ENCODE data around the gene HDAC7. TPM values are rescaled to one million over a fixed set of nuclear protein-coding genes. Genes with fewer than 3 reads are reported as not detected.

HDAC7 gene
- total and polyA plus RNA-seq, 8 donors, result 22.8 to 313 (median 46.8) TPM

DNA sequence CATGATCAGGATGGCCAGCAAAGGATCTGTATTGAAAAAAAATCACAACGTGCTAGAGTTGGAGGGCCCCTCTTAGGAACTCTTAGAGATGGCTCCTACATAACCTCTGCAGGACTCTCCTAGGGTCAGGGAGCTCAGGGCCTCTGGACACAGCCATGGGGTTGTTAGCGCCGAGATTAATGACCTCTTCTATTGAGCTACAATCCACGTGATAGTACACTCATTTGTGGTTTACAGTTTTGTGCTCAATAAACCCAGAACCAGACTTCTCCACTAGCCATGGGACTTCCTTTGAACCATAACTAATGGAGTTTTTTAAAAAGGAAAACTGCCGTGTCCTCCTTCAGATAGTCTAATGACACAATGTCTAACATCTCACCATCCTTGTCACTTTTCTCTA lies 29.6 kb upstream of the HDAC7 start:
- WGBS, 5 donors, result 62 to 72% (median 69%) methylated on average over 5 of the region's 5 CpGs
- Histone ChIP-seq H3K9me3 (no peaks in the 10 kb centered on the region), H3K27ac (no peak overlapping the region), H3K4me3 (no peak overlapping the region), H3K4me1 (peaks cover 0 to 5% (median 0%) of the 10 kb centered on the region in 4 donors), H3K36me3 (peaks cover 0 to 54% (median 15%) of the 10 kb centered on the region in 4 donors), H3K27me3 (no peaks in the 10 kb centered on the region)
- intact Hi-C loops (cut with DNase I; ENCODE audit: low total_unique reads), result loop anchor here (10.0 kb wide), 1 partner anchor 134 kb away; no protein-coding TSS in a partner anchor
- DNase-seq, result no peak
- TF ChIP-seq, protein P1, sequence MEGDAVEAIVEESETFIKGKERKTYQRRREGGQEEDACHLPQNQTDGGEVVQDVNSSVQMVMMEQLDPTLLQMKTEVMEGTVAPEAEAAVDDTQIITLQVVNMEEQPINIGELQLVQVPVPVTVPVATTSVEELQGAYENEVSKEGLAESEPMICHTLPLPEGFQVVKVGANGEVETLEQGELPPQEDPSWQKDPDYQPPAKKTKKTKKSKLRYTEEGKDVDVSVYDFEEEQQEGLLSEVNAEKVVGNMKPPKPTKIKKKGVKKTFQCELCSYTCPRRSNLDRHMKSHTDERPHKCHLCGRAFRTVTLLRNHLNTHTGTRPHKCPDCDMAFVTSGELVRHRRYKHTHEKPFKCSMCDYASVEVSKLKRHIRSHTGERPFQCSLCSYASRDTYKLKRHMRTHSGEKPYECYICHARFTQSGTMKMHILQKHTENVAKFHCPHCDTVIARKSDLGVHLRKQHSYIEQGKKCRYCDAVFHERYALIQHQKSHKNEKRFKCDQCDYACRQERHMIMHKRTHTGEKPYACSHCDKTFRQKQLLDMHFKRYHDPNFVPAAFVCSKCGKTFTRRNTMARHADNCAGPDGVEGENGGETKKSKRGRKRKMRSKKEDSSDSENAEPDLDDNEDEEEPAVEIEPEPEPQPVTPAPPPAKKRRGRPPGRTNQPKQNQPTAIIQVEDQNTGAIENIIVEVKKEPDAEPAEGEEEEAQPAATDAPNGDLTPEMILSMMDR (IDR thresholded peaks at IDR 0.05), result no peak
- no peak for TF ChIP-seq EP300 (IDR thresholded peaks at IDR 0.05)
- TF ChIP-seq POLR2AphosphoS5 (IDR thresholded peaks at IDR 0.05), result no peak
- no peak for TF ChIP-seq POLR2A (IDR thresholded peaks at IDR 0.05)

DNA sequence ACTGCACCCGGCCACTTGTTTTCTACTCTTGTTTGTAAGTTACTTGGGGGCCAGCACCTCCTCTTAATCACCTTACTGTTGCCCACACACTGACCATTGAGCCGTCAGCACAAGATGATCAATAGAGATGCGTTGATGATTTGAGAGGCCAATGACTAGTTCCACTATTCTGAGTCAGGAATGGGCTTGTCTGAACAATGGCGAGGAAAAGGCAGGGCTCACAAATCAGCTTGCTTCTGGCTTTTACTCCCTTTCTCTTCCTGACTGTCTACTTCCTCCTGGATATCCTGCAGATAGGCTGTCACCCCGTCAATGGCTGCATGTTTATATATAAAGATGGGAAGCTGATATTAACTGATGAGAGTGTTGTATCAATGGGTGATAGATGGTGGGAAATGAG lies 29.1 kb upstream of the HDAC7 start:
- Histone ChIP-seq H3K27me3 (no peaks in the 10 kb centered on the region), H3K4me3 (no peak overlapping the region), H3K9me3 (no peaks in the 10 kb centered on the region), H3K36me3 (peaks cover 0 to 54% (median 16%) of the 10 kb centered on the region in 4 donors), H3K4me1 (peaks cover 0 to 5% (median 0%) of the 10 kb centered on the region in 4 donors), H3K27ac (no peak overlapping the region)
- TF ChIP-seq EP300 (IDR thresholded peaks at IDR 0.05) (no peak), POLR2A (IDR thresholded peaks at IDR 0.05) (no peak), POLR2AphosphoS5 (IDR thresholded peaks at IDR 0.05) (no peak)
- TF ChIP-seq, protein P1 (IDR thresholded peaks at IDR 0.05), result no peak
- DNase-seq, result no peak
- intact Hi-C loops (cut with DNase I; ENCODE audit: low total_unique reads), result loop anchor here (10.0 kb wide), 1 partner anchor 134 kb away; no protein-coding TSS in a partner anchor
- 70 to 79% (median 76%) methylated on average over 5 of the region's 5 CpGs for WGBS, 5 donors

DNA sequence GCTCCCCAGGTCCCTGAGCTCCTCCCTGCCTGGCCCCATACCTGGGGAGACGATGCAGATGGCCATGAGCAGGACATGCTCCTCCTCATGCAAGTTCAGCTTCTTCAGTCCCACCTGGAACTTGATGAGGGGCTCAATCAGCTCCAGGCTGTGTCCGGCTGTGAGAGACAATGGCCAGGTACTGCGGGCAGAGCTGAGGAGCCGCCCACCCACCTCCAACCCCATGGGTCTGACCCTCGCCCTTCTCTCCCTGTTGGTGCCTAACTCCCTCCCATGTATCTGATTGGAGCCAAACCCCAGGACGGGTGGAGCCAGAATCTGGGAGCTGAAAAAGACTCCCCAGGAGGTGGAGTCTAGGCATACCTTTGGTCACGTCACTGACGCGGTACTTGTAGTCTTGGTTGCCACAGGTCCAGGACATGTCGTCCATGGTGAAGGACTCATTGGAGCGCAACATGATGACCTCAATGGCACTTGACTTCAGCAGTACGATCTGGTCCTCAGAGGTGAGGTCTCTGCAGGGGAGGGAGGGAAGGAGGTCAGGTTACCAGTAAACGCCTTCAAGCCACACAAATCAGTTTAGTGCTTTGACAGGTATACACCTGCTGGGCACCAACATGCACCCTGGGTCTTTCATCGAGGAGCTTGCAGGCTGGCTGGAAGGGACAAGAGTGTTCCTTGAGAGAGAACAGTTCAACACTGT lies 26.7 kb upstream of the HDAC7 start:
- no peaks in the 10 kb centered on the region for H3K9me3 ChIP-seq
- intact Hi-C loops (cut with DNase I; ENCODE audit: low total_unique reads), result loop anchor here (10.0 kb wide), 1 partner anchor 132 kb away; no protein-coding TSS in a partner anchor
- H3K4me1 ChIP-seq, result peaks cover 0 to 7% (median 2%) of the 10 kb centered on the region in 4 donors
- H3K27me3 ChIP-seq, result no peaks in the 10 kb centered on the region
- peaks cover 0 to 44% (median 13%) of the 10 kb centered on the region in 4 donors for H3K36me3 ChIP-seq
- H3K27ac ChIP-seq, result no peak overlapping the region
- WGBS, 5 donors, result 89 to 96% (median 90%) methylated on average over 11 to 14 of the region's 14 CpGs
- no peak for DNase-seq
- H3K4me3 ChIP-seq, result no peak overlapping the region
- TF ChIP-seq, protein P1 (IDR thresholded peaks at IDR 0.05), result no peak
- no peak for TF ChIP-seq POLR2A (IDR thresholded peaks at IDR 0.05)
- TF ChIP-seq EP300 (IDR thresholded peaks at IDR 0.05), result no peak
- TF ChIP-seq POLR2AphosphoS5 (IDR thresholded peaks at IDR 0.05), result no peak

DNA sequence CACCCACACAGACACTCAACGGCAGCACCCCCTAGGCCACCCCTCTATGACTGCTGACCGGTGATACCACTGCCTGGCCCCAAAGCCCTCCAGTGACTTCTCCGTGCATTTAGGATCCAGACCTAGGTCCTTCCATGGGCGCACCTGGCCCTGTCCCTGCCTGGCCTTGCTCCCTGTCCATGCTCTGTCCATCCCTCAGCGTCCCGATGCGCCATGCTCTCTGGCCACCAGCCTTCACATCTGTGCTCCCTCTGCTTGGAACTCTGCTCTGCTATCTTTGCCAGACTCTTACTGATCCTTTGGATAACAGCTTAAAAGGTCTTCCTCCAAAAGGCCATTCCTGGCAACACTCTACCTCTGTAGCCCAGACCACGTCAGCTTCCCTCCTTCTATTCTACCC lies 25.4 kb upstream of the HDAC7 start:
- Histone ChIP-seq H3K36me3 (peaks cover 0 to 33% (median 13%) of the 10 kb centered on the region in 4 donors), H3K27ac (no peak overlapping the region), H3K9me3 (no peaks in the 10 kb centered on the region), H3K4me1 (peaks cover 0 to 9% (median 3%) of the 10 kb centered on the region in 4 donors), H3K4me3 (no peak overlapping the region), H3K27me3 (no peaks in the 10 kb centered on the region)
- TF ChIP-seq POLR2AphosphoS5 (IDR thresholded peaks at IDR 0.05) (no peak), EP300 (IDR thresholded peaks at IDR 0.05) (no peak), POLR2A (IDR thresholded peaks at IDR 0.05) (no peak)
- TF ChIP-seq, protein P1 (IDR thresholded peaks at IDR 0.05), result no peak
- 93 to 95% (median 94%) methylated on average over 7 to 8 of the region's 8 CpGs for WGBS, 5 donors
- DNase-seq, result no peak
- intact Hi-C loops (cut with DNase I; ENCODE audit: low total_unique reads), result loop anchor here (10.0 kb wide), 1 partner anchor 130 kb away; no protein-coding TSS in a partner anchor
